Umbilical cord (tissue), 2 donors: ENCODE measurements around the gene CYTH4. TPM values are rescaled to one million over a fixed set of nuclear protein-coding genes. Genes with fewer than 3 reads are reported as not detected.

Experiments used
- DNase-seq: peaks from one replicate; pipeline ENCODE4 v3.0.0-alpha.2; 2015; ENCODE audit warnings: low spot score
- total RNA-seq: library from RNA; depleted of rRNA; stranded (reverse); fragments of >200 nt; gene quantifications from one replicate; pipeline ENCODE4 v1.2.3, GENCODE V29; 2014; ENCODE audit warnings: low replicate concordance; ENCODE audit not compliant: insufficient read depth

CYTH4 gene
- total RNA-seq, 1 donor from 2014 or later = 44.8 TPM

DNA sequence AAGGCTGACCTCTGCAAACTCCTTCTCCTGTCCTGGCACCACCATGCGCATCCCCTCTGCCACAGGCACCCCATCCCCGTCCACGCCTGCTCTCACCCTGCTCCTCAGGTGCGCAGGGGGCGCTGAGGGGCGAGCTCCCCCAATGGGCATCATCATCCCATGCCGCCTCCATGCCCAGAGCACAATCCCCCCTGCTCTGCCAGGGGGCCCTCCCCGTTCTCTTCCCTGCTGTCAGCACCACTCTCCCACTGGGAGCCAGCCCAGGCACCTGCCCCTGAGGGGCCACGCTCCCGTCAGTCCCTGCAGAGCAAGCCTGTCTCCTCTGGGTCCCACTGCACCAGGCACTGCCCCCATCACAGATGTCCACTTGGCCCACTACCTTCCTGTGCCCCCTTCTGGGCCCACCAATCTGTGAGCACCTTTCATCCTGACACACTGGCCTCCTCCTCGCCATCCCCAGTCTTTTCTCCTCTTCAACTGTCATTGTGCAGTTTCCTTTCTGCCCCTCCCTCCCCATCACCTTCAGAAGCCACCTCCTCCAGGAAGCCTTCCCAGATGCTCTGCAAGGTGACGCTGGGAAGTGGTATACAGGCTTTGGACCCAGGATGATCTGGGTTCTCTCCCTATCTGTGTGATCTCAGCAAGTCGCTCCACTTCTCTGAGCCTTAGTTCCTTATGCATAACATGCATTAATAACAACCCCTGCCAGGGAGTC, 62.6 kb downstream of the CYTH4 start:
- no peak for DNase-seq

DNA sequence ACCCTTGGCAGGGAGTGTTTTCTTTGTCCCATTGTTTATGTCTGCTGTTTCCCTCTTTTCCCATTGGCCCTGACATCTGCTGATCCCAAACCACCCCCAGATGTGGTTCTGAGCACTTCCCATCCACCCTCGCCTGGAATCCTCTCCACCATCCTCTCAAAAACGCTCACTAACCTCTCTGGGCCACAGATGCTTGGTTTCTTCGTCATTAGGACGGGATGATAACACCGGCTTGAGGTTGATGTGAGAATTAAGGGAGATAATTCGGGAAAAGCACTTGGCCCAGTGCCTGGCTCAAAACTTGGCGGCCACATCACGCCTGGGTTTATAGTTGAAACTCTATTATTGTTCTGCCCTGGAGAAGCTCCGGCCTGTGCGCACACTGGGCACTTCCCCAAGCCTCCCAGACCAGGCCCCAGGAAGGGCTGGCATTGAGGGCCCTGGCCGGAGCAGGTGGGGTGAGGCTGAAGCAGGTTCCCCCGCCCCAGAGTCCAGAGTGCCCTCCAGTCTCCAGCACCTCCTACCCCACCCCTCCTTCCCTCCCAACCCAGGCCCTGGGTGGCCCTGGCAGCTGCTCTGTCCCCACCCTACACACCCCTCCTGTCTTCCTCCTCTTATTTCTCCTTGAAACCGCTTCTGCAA, 63.7 kb downstream of the CYTH4 start:
- peak; percentile 88 for DNase-seq

DNA sequence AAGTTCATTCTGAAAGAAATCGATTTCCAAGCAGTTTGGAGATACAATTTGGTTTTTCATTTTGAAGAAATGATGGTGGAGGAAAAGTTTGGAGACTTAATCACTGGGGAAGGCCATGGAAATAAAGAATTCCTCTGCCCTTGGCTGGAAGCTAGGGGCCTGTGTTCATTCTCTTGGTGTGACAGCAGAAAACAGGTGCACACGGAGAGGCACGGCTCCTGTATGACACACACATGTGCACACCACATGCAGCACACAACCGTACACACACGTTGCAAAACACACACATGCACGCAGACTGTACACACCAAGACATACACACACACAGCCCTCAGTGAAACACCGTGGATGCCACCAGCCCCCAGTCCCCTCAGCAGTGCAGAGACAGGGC, 64.2 kb downstream of the CYTH4 start:
- no peak for DNase-seq

DNA sequence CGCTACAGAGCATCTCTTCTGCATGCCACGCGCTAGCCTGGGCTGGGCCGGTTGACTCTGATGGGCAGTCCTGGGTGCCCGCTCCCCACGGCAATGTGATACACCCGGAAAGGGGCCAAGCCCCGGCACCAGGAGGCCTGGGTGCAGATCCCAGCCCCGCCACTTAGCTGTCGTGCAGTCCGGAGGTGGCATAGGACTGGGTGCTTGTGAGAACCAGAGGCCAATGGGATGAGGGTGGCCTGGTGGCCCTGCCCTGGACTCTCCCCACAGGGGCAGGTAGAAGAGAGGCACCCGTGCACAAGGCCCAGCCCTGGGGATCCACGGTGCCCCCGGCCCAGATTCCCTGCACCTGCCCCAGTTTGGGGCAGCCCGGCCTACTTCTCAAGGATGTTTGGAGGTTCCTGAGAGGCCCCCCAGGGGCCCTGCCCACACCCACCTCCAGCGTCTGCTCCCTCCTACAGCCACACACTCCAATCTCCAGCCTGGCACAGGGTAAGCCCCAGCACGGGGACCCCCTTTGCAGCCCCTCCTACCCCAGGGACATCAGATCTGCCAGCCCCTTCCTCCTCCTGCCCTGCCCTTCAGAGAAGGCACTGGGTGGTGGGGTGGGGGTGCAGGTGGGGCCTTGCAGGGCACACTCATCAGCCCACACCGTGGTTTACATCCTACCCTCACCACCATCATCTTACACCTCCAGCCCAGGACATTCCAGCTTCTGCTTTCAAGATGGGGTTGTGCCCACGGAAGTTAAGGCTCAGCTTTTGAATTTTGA, 66.9 kb downstream of the CYTH4 start:
- DNase-seq = no peak

DNA sequence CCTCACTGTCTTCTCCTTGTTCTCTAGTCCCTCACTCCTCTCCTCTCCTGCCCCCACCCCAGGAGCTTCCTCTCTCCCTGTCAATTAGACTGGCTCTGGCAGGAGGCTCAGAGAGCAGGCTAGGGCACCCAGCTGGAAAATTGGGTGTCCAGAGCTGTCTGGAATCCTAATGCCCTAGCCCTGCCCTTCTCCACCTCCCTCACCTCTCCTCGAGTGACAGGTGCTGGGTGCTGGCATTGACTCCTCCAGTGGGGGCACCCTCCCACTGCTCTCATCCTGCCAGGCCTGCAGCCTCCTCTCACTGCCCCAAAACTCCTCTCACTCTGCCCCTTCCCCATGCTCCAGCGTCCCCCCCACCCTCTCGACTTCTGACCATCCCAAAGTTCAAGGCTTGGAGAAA, 68.9 kb downstream of the CYTH4 start:
- DNase-seq = no peak

DNA sequence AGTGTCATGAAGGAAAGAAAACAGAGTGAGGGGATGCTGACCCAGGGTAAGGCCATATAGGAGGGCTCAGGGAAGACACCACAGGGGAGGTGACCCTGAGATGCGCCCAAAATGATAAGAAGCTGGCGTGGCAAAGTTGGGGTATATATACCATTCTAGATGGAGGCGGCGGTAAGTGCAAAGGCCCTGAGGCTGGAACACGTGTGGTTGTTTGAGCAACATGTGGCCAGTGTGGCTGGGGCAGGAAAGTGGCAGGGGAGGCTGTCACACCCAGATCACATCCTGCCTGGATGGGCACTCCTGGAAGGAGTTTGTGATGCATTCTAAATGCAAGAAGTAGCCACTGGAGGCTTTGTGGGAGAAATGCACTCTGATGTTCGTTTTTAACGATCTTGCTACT, 70.2 kb downstream of the CYTH4 start:
- DNase-seq = no peak

DNA sequence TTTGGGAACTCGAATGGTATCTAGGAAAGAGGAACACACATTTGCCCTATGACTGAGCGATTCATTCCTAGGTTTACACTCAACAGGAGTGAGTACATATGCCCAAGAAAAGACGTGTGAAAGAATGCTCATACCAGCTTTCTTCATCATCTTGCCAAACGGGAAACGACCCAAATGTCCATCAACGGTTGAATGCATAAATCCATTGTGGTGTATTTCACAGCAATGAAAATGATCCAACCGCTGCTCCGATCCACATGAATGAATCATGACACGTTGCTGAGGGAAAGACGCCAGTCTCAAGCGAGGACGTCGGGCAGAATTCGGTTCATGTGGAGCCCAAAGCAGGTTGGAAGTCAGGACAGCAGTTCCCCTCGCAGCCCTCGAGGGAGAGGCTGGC, 71.5 kb downstream of the CYTH4 start:
- DNase-seq = no peak

DNA sequence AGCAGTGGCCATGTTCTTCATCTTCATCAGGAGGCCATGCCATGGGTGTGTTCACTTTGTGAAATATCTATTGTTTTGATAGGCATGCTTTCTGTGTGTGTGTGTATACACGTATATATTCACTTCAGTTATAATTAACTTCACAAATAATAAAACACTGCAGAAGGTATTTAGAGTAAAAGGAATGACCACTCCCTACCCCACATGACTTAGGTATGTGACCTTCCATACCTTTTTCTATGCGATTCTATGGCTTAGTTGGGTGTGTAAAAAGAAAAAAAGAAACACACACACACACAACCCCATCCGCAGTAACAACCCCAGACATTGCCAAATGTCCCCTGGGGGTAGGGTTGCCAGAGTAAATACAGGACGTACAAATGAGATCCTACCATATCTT, 72.0 kb downstream of the CYTH4 start:
- no peak for DNase-seq

DNA sequence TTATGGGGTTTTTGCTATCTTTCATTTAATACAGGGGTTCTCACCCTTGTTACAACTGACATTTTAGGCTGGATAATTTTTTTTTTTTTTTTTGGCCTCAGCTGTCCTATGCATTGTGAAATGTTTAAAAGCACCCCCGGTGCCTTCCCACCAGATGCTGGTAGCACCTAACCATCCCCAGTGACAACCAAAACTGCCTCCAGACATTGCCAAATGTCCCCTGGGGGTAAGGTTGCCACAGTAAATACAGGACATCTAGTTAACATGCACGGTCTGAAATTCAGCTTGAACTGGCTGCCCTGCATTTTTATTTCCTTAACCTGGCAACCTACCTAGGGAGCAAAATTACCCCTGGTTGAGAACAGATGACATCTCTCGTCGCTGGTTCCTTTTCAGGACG, 72.4 kb downstream of the CYTH4 start:
- DNase-seq = no peak

DNA sequence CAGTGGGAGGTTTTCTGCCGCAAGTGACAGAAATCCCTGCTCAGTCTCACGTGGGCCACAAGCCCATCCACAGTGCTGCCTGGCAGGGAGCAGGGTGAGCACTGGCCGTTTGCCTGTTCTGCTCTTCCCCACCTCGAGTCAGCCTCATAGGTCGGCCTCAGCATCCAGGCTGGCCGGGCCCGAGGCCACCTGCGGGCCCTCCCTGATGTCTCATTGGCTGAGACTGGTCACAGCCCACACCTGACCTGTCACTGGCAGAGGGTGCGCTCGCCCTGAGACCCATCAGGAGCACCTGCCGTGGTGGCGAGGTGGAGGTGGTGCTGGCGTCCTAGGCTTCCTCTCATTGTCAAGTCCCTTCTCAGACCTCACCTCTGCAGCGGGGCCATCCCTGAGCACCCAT, 72.9 kb downstream of the CYTH4 start:
- DNase-seq = no peak

DNA sequence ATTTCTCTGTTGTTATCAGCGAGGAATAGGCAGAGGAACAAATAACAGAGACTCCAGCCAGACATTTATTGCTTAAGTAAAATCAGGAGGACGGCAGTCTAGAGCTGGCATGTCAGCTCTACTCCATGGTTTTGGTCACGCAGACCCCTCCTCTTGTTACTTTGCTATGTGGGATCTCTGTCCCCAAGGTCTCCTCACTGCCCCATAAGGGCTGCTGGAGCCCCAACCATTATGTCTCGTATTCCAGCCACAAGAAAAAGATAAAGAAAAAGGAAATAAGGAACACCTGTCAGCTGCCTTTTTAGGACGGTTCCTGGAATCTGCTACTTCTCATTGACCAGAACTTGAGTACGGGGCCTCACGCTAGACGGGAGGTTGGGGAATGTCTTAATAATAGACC, 74.6 kb downstream of the CYTH4 start:
- DNase-seq = no peak

DNA sequence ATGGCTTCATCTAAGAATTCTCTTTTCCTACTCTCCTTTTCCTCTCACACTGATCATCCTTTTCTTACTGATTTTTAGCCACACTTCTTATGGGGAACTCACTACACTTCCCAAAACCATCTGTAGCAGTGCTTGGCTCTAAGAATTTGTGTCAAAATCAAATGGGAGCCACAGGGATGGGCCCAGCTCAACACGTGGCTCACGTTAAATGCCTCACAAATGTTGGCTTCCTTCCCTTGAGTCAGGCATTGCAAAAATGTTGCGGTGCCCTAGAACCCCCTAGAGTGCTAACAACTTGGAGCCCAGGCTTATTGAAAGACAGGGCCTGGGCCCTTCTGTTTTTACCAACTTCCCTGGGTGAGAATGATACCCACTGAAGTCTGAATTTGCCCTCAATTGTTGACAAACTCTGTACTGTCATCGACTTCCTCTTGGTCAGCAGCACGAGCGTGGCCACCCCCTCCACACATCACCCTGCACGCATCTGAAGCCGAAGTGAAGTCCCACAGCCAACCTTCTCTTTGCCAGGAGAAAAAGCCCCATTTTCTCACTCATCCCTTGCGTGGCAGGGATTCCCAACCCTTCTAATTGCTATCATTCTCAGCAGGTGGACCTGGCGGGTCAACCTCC, 75.3 kb downstream of the CYTH4 start:
- no peak for DNase-seq

DNA sequence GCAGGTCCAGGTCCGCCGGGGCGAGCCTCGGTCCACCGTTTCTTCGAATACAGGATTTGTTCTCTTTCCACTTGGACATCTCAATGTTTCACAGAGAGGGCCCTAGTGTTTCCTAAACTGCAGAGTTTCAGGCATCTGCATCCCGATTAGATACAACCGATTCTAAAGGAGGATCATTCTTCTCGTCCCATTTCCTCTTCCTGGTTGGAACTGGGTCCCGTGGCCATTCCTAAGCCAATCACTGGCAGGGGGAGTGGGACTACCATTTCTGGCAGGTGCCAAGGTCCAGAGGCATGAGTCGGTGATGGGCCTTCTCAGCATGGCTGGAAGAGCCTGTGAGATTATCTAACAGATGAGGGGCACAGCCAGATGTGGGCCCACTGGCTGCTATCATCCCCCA, 76.1 kb downstream of the CYTH4 start:
- DNase-seq = no peak

DNA sequence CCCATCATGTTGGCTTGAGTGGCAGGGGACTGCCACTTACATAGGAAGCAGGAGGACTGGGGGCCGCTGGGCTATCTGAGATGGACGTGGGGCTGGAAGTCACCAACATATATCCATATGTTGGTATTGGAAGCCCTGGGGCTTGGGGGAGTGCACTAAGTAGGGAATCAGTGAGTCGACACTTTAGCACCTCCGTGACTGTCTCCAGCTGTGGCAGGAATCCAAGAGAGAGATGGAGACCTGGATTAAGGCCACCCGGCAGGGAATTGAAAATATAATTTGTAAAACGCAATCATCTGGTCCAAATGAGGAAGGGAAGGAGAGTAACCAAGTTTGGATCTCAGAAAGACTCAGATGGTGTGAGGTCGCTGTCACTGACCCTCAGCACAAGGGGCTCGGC, 76.6 kb downstream of the CYTH4 start:
- no peak for DNase-seq

DNA sequence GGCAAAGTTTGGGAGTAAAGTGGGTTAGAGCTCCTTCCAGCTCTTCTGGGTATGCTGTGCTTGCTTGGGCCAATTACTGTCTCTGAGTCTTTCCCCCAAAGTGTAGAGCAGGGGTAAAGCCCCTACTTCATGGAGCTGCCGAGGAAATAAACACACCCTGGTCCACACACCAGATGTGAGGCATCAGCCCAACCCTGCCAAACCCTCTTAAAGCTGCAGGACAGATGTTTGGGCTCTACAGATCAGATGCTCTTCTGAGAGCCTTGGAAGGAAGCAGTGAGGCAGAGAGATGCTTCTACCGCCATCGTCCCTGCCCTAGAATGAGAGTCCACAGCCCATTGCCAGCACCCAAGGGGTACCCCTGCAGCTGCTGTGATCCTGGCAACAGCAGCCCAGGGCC, 80.3 kb downstream of the CYTH4 start:
- peak; percentile 54 for DNase-seq

DNA sequence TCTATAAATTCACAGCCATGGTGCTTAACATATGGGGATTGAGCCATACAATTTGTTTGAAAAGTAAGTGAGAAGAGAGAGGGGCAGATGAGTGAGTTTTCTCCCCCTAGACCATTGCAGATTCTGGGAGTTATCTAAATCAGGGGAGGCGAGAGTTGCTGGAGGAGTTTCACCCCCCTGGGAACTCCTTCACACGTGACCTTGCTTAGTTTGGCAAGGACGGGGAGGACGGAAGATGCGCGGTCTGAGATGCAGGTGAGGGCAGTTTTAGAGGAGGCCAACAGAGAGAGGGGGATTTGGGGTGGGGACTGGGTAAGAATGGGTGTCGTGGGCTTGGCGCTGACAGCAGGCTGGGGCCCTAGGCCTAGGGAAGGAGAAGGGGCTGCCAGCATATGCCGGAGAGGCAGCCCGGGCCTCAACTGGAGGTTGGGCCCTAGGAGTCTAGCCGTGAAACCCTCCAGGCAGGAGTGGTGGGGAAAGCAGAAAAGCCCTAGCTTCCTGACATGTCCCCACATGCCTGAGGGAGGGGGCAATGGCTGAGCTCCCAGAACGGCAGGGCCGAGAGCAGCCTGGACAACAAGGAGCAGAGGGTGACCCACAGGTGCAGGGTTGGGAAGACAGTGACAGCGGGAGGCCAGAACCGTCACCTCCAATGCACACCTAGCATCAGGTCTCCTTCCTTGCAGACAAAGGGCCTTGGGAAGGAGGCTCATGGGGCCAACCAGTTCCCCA, 81.1 kb downstream of the CYTH4 start:
- DNase-seq = no peak

Other genes starting within 250 kb of the CYTH4 start
- gene KCTD17, start 230.8 kb upstream of the CYTH4 start, total RNA-seq = 19.0 TPM
- not detected for gene TMPRSS6, start 172.8 kb upstream of the CYTH4 start, total RNA-seq
- not detected for gene IL2RB, start 132.6 kb upstream of the CYTH4 start, total RNA-seq
- 13.0 TPM for gene C1QTNF6, start 94.3 kb upstream of the CYTH4 start, total RNA-seq
- 1.7 TPM for gene SSTR3, start 70.0 kb upstream of the CYTH4 start, total RNA-seq
- 17.3 TPM for gene RAC2, start 38.2 kb upstream of the CYTH4 start, total RNA-seq
- 0.24 TPM for gene ELFN2, start 145.0 kb downstream of the CYTH4 start, total RNA-seq
- 20.7 TPM for gene MFNG, start 203.9 kb downstream of the CYTH4 start, total RNA-seq
- gene CARD10, start 236.9 kb downstream of the CYTH4 start, total RNA-seq = 5.5 TPM